ENCODE results near the gene ATP10A. TPM values are rescaled to one million over a fixed set of nuclear protein-coding genes. Genes with fewer than 3 reads are reported as not detected.

The ATP10A gene
- total RNA-seq, 1 experiment from 2014 or later = 2.1 TPM

DNA sequence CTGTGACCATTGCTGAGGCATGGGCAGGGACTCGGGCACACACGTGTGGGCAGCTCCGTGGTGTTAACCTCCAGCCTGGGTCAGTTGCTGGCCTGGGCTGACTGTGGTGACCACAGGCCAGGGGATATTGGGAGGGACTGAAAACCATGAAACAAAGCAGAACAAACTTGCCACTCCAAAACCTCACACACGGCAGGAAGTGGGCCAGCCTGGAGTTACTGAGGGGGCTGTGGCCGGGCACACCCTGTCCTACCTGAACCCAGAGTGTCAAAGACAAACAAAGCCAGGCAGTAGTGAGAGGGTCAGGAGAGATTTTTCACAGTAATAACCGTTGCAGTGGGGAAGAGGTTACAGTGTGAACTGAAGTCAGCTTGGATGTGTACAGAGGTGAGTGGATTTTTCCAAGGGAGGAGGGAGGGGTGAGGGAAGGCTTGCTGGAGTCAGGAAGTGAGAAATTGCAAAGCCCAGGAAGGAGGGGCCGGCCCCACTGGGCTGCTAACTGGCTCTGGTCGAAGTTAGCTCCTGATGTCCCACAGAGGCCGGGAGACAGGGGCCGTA, 40.0 kb upstream of the ATP10A start (continued):
- TF ChIP-seq, protein P1, sequence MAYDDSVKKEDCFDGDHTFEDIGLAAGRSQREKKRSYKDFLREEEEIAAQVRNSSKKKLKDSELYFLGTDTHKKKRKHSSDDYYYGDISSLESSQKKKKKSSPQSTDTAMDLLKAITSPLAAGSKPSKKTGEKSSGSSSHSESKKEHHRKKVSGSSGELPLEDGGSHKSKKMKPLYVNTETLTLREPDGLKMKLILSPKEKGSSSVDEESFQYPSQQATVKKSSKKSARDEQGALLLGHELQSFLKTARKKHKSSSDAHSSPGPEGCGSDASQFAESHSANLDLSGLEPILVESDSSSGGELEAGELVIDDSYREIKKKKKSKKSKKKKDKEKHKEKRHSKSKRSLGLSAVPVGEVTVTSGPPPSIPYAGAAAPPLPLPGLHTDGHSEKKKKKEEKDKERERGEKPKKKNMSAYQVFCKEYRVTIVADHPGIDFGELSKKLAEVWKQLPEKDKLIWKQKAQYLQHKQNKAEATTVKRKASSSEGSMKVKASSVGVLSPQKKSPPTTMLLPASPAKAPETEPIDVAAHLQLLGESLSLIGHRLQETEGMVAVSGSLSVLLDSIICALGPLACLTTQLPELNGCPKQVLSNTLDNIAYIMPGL (CRISPR knock-in tag; IDR thresholded peaks at IDR 0.05) = no peak
- TF ChIP-seq CREM (CRISPR knock-in tag; IDR thresholded peaks at IDR 0.05) (no peak), IRF2 (CRISPR knock-in tag; IDR thresholded peaks at IDR 0.05; ENCODE audit: borderline replicate concordance, low read depth) (no peak), RORB (CRISPR knock-in tag; IDR thresholded peaks at IDR 0.05) (no peak), FOXJ3 (CRISPR knock-in tag; IDR thresholded peaks at IDR 0.05; ENCODE audit: borderline replicate concordance) (no peak)
- TF ChIP-seq, protein P2, sequence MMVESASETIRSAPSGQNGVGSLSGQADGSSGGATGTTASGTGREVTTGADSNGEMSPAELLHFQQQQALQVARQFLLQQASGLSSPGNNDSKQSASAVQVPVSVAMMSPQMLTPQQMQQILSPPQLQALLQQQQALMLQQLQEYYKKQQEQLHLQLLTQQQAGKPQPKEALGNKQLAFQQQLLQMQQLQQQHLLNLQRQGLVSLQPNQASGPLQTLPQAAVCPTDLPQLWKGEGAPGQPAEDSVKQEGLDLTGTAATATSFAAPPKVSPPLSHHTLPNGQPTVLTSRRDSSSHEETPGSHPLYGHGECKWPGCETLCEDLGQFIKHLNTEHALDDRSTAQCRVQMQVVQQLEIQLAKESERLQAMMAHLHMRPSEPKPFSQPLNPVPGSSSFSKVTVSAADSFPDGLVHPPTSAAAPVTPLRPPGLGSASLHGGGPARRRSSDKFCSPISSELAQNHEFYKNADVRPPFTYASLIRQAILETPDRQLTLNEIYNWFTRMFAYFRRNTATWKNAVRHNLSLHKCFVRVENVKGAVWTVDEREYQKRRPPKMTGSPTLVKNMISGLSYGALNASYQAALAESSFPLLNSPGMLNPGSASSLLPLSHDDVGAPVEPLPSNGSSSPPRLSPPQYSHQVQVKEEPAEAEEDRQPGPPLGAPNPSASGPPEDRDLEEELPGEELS (CRISPR knock-in tag; IDR thresholded peaks at IDR 0.05) = no peak
- TF ChIP-seq, protein P3, sequence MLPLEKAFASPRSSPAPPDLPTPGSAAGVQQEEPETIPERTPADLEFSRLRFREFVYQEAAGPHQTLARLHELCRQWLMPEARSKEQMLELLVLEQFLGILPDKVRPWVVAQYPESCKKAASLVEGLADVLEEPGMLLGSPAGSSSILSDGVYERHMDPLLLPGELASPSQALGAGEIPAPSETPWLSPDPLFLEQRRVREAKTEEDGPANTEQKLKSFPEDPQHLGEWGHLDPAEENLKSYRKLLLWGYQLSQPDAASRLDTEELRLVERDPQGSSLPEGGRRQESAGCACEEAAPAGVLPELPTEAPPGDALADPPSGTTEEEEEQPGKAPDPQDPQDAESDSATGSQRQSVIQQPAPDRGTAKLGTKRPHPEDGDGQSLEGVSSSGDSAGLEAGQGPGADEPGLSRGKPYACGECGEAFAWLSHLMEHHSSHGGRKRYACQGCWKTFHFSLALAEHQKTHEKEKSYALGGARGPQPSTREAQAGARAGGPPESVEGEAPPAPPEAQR (CRISPR knock-in tag; IDR thresholded peaks at IDR 0.05) = no peak

DNA sequence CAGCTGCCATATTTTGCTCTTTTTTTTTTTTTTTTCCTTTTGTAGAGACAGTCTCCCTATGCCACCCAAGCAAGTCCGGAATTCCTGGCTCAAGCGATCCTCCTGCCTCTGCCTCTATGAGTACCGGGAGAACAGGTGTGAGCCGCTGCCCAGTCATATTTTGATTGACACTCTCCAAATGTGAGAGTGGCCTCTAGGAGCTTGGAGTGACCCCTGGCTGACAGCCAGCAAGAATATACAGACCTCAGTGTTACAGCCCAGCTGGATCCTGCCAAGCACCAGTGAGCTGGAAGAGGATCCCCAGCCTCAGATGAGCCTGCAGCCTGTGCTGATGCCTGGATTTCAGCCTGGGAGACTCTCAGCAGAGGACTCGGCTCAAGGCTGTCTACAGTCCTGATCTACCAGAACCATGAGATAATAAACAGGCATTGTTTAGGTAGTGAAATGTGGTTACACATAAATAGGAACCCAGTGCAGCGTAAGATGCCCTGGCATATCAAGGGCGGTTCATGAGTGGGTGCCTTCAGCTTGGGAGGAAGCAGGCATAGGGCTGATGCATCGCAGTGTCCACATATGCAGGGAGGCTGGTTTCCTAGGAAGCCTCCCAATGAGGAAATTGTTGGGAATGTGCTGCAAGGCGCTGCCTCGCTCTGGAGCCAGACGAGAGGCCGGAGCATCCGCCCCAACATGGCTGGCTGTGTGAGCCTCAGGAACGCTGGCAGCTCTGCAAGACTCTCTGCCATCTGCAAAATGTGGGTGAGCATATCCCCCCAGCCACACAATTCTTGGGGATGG, 38.9 kb upstream of the ATP10A start:
- Mint-ChIP-seq H3K4me1 (peaks cover 8% of the 10 kb centered on the region), H3K36me3 (no peaks in the 10 kb centered on the region), H3K4me3 (no peak overlapping the region), H3K9me3 (no peaks in the 10 kb centered on the region), H3K27ac (no peak overlapping the region), H3K27me3 (ENCODE audit: low read depth) (no peaks in the 10 kb centered on the region)
- ATAC-seq = no peak
- POLR2A ChIA-PET = no interaction called here
- CTCF ChIA-PET = interaction anchor here (0.6 to 1.1 kb wide), 3 partner anchors 37 to 118 kb away, joined by 3 to 5 read pairs (median 3); no protein-coding TSS in a partner anchor
- no peak for DNase-seq (ENCODE audit: low spot score)
- TF ChIP-seq NR2C2 (CRISPR knock-in tag; IDR thresholded peaks at IDR 0.05) (no peak), SP1 (CRISPR knock-in tag; conservative IDR thresholded peaks at IDR 0.05) (no peak), ZNF416 (CRISPR knock-in tag; IDR thresholded peaks at IDR 0.05) (no peak), NFATC4 (CRISPR knock-in tag; IDR thresholded peaks at IDR 0.05) (no peak), KAT7 (CRISPR knock-in tag; IDR thresholded peaks at IDR 0.05; ENCODE audit: borderline replicate concordance) (no peak), ELF4 (CRISPR knock-in tag; IDR thresholded peaks at IDR 0.05; ENCODE audit: low read depth) (no peak), TCF7 (CRISPR knock-in tag; IDR thresholded peaks at IDR 0.05; ENCODE audit: low read depth) (no peak), TEAD1 (CRISPR knock-in tag; IDR thresholded peaks at IDR 0.05) (no peak)
- TF ChIP-seq, protein P4, sequence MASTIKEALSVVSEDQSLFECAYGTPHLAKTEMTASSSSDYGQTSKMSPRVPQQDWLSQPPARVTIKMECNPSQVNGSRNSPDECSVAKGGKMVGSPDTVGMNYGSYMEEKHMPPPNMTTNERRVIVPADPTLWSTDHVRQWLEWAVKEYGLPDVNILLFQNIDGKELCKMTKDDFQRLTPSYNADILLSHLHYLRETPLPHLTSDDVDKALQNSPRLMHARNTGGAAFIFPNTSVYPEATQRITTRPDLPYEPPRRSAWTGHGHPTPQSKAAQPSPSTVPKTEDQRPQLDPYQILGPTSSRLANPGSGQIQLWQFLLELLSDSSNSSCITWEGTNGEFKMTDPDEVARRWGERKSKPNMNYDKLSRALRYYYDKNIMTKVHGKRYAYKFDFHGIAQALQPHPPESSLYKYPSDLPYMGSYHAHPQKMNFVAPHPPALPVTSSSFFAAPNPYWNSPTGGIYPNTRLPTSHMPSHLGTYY (CRISPR knock-in tag; IDR thresholded peaks at IDR 0.05) = no peak
- TF ChIP-seq, protein P5, sequence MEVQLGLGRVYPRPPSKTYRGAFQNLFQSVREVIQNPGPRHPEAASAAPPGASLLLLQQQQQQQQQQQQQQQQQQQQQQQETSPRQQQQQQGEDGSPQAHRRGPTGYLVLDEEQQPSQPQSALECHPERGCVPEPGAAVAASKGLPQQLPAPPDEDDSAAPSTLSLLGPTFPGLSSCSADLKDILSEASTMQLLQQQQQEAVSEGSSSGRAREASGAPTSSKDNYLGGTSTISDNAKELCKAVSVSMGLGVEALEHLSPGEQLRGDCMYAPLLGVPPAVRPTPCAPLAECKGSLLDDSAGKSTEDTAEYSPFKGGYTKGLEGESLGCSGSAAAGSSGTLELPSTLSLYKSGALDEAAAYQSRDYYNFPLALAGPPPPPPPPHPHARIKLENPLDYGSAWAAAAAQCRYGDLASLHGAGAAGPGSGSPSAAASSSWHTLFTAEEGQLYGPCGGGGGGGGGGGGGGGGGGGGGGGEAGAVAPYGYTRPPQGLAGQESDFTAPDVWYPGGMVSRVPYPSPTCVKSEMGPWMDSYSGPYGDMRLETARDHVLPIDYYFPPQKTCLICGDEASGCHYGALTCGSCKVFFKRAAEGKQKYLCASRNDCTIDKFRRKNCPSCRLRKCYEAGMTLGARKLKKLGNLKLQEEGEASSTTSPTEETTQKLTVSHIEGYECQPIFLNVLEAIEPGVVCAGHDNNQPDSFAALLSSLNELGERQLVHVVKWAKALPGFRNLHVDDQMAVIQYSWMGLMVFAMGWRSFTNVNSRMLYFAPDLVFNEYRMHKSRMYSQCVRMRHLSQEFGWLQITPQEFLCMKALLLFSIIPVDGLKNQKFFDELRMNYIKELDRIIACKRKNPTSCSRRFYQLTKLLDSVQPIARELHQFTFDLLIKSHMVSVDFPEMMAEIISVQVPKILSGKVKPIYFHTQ (CRISPR knock-in tag; IDR thresholded peaks at IDR 0.05) = no peak
- TF ChIP-seq, protein P6, sequence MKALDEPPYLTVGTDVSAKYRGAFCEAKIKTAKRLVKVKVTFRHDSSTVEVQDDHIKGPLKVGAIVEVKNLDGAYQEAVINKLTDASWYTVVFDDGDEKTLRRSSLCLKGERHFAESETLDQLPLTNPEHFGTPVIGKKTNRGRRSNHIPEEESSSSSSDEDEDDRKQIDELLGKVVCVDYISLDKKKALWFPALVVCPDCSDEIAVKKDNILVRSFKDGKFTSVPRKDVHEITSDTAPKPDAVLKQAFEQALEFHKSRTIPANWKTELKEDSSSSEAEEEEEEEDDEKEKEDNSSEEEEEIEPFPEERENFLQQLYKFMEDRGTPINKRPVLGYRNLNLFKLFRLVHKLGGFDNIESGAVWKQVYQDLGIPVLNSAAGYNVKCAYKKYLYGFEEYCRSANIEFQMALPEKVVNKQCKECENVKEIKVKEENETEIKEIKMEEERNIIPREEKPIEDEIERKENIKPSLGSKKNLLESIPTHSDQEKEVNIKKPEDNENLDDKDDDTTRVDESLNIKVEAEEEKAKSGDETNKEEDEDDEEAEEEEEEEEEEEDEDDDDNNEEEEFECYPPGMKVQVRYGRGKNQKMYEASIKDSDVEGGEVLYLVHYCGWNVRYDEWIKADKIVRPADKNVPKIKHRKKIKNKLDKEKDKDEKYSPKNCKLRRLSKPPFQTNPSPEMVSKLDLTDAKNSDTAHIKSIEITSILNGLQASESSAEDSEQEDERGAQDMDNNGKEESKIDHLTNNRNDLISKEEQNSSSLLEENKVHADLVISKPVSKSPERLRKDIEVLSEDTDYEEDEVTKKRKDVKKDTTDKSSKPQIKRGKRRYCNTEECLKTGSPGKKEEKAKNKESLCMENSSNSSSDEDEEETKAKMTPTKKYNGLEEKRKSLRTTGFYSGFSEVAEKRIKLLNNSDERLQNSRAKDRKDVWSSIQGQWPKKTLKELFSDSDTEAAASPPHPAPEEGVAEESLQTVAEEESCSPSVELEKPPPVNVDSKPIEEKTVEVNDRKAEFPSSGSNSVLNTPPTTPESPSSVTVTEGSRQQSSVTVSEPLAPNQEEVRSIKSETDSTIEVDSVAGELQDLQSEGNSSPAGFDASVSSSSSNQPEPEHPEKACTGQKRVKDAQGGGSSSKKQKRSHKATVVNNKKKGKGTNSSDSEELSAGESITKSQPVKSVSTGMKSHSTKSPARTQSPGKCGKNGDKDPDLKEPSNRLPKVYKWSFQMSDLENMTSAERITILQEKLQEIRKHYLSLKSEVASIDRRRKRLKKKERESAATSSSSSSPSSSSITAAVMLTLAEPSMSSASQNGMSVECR (CRISPR knock-in tag; IDR thresholded peaks at IDR 0.05; ENCODE audit: borderline replicate concordance) = no peak

Measured in WTC11 (cell line).